ENCODE results near the gene CDK11A.

The CDK11A gene

GRCh38 chr1:1768249-1768992 lies 44.3 kb upstream of the CDK11A start:
- TF ChIP-seq CEBPB (IDR thresholded peaks at IDR 0.05) (no peak), EP300 (IDR thresholded peaks at IDR 0.05; ENCODE audit: borderline replicate concordance) (no peak), YY1 (IDR thresholded peaks at IDR 0.05; ENCODE audit: low read depth) (no peak), TEAD4 (IDR thresholded peaks at IDR 0.05) (no peak), ZBTB7A (IDR thresholded peaks at IDR 0.05; ENCODE audit: low read depth) (no peak), USF1 (IDR thresholded peaks at IDR 0.05) (no peak), TCF12 (IDR thresholded peaks at IDR 0.05; ENCODE audit: low read depth) (no peak), MAX (IDR thresholded peaks at IDR 0.05) (no peak), TAF1 (IDR thresholded peaks at IDR 0.05; ENCODE audit: low read depth) (no peak), EGR1 (IDR thresholded peaks at IDR 0.05) (no peak), FOXM1 (IDR thresholded peaks at IDR 0.05; ENCODE audit: borderline replicate concordance, low read depth) (no peak), NFIC (IDR thresholded peaks at IDR 0.05) (no peak), RAD21 (IDR thresholded peaks at IDR 0.05; ENCODE audit: low read depth) (no peak), CREB1 (IDR thresholded peaks at IDR 0.05; ENCODE audit: low read depth) (no peak), REST (IDR thresholded peaks at IDR 0.05; ENCODE audit: low read depth) (no peak)

- TF ChIP-seq FOXM1 (IDR thresholded peaks at IDR 0.05; ENCODE audit: borderline replicate concordance, low read depth) (no peak), TAF1 (IDR thresholded peaks at IDR 0.05; ENCODE audit: low read depth) (no peak)
Observed at GRCh38 chr1:1764876-1765470, 40.8 kb upstream of the CDK11A start.

GRCh38 chr1:1763657-1764621 lies 39.8 kb upstream of the CDK11A start:
- no peak for TF ChIP-seq TAF1 (IDR thresholded peaks at IDR 0.05; ENCODE audit: low read depth)
- peak; percentile 66 for TF ChIP-seq CEBPB (IDR thresholded peaks at IDR 0.05)
- TF ChIP-seq USF1 (IDR thresholded peaks at IDR 0.05) = no peak
- TF ChIP-seq FOXM1 (IDR thresholded peaks at IDR 0.05; ENCODE audit: borderline replicate concordance, low read depth) = no peak
- no peak for TF ChIP-seq REST (IDR thresholded peaks at IDR 0.05; ENCODE audit: low read depth)
- TF ChIP-seq RAD21 (IDR thresholded peaks at IDR 0.05; ENCODE audit: low read depth) = peak; percentile 12; the same call in 1 of the 2 replicates
- no peak for TF ChIP-seq NFIC (IDR thresholded peaks at IDR 0.05)
- no peak for TF ChIP-seq TEAD4 (IDR thresholded peaks at IDR 0.05)
- TF ChIP-seq EP300 (IDR thresholded peaks at IDR 0.05; ENCODE audit: borderline replicate concordance) = no peak

GRCh38 chr1:1761504-1762376 lies 37.6 kb upstream of the CDK11A start:
- TF ChIP-seq TCF12 (IDR thresholded peaks at IDR 0.05; ENCODE audit: low read depth) (no peak), USF1 (IDR thresholded peaks at IDR 0.05) (no peak), MAX (IDR thresholded peaks at IDR 0.05) (no peak), YY1 (IDR thresholded peaks at IDR 0.05; ENCODE audit: low read depth) (no peak), TAF1 (IDR thresholded peaks at IDR 0.05; ENCODE audit: low read depth) (no peak), TEAD4 (IDR thresholded peaks at IDR 0.05) (no peak), FOXM1 (IDR thresholded peaks at IDR 0.05; ENCODE audit: borderline replicate concordance, low read depth) (no peak), EGR1 (IDR thresholded peaks at IDR 0.05) (no peak), RAD21 (IDR thresholded peaks at IDR 0.05; ENCODE audit: low read depth) (no peak), ZBTB7A (IDR thresholded peaks at IDR 0.05; ENCODE audit: low read depth) (no peak), NFIC (IDR thresholded peaks at IDR 0.05) (no peak), CEBPB (IDR thresholded peaks at IDR 0.05) (no peak), EP300 (IDR thresholded peaks at IDR 0.05; ENCODE audit: borderline replicate concordance) (no peak), CREB1 (IDR thresholded peaks at IDR 0.05; ENCODE audit: low read depth) (no peak), REST (IDR thresholded peaks at IDR 0.05; ENCODE audit: low read depth) (no peak)

All from Ishikawa (cell line).